ENCODE measurements around the gene C19orf67.
A peak's percentile ranks its signal among the peaks of the same experiment; 100 is the strongest.

Gene C19orf67

DNA sequence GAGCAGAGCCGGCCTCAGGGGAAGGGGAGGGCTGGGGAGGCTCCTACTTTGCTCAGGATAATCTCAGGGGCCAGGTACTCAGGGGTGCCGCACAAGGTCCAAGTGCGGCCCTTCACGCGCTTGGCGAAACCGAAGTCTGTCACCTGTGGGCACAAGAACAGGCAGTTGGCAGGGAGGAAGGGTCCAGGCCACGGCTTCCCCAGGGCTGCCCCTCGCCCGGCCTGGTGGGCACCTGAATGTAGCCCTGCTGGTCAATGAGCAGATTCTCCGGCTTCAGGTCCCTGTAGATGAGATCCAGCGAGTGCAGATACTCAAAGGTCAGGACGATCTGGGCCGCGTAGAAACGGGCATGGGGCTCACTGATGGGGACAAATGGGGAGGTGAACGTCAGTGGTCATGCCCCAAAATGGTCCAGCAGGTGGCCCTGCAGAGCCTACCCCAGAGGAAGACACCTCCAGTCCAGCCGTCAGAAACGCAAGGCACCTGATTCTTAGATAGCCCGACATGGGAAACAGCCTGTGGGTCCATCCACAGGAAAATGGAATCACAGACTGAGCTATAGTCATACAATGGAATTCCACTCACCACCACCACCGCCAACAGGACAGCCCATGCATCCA, 12.1 kb upstream of the C19orf67 start:
- TF ChIP-seq, protein P1, sequence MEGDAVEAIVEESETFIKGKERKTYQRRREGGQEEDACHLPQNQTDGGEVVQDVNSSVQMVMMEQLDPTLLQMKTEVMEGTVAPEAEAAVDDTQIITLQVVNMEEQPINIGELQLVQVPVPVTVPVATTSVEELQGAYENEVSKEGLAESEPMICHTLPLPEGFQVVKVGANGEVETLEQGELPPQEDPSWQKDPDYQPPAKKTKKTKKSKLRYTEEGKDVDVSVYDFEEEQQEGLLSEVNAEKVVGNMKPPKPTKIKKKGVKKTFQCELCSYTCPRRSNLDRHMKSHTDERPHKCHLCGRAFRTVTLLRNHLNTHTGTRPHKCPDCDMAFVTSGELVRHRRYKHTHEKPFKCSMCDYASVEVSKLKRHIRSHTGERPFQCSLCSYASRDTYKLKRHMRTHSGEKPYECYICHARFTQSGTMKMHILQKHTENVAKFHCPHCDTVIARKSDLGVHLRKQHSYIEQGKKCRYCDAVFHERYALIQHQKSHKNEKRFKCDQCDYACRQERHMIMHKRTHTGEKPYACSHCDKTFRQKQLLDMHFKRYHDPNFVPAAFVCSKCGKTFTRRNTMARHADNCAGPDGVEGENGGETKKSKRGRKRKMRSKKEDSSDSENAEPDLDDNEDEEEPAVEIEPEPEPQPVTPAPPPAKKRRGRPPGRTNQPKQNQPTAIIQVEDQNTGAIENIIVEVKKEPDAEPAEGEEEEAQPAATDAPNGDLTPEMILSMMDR (IDR thresholded peaks at IDR 0.05; ENCODE audit: low read depth, low read length) = no peak; the same call in 1 of the 2 replicates
- DNase-seq (ENCODE audit: extremely low read depth, low read depth) = no peak

DNA sequence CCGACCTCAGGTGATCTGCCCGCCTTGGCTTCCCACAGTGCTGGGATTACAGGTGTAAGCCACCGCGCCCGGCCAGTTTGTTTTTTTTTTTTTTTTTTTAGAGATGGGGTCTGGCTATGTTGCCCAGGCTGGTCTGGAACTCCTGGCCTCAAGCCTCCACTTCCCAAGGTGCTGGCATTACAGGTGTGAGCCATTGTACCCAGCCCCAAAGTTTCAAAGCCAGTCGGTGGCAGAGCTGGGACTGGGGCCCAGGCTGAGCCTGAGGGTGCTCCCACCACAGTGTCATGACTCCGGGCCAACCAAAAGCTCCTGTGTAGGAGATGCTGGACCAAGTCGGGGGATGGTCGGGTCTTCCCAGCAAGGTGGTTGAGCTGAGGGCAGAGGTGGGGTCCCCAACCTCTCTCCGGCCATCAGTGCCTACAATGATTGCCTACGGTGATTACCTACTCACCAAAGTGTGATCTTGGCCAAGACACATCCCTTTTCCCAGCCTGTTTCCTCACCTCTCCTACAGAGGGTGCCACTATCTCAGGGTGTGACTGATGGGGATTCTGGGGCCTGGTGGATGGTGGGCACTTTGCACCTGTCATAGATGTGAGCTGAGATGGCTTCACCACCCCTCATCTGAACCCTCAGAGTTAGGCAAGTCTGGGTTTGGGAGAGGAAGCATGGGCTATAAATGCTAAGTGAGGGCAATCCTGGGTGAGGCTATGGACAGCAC, 10.8 kb upstream of the C19orf67 start:
- DNase-seq (ENCODE audit: extremely low read depth, low read depth) = no peak
- TF ChIP-seq, protein P1 (IDR thresholded peaks at IDR 0.05; ENCODE audit: low read depth, low read length) = no peak

DNA sequence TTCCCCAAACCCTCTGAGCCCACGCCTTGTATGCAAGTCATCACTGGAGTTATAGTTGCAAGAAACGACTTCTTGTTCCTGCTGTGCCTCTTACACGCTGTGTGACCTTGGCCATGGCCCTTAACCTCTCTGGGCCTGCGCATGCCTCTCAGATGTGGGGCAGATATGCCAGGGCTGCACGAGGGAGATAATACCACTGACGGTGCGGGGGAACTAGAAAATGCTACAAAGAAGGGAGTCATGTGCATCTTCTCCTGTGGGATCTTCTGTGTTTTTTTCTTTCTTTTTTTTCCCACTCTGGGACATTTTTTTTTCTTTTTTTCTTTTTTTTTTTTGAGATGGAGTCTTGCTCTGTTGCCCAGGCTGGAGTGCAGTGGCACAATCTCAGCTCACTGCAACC, 9.3 kb upstream of the C19orf67 start:
- TF ChIP-seq, protein P1 (IDR thresholded peaks at IDR 0.05; ENCODE audit: low read depth, low read length) = no peak

DNA sequence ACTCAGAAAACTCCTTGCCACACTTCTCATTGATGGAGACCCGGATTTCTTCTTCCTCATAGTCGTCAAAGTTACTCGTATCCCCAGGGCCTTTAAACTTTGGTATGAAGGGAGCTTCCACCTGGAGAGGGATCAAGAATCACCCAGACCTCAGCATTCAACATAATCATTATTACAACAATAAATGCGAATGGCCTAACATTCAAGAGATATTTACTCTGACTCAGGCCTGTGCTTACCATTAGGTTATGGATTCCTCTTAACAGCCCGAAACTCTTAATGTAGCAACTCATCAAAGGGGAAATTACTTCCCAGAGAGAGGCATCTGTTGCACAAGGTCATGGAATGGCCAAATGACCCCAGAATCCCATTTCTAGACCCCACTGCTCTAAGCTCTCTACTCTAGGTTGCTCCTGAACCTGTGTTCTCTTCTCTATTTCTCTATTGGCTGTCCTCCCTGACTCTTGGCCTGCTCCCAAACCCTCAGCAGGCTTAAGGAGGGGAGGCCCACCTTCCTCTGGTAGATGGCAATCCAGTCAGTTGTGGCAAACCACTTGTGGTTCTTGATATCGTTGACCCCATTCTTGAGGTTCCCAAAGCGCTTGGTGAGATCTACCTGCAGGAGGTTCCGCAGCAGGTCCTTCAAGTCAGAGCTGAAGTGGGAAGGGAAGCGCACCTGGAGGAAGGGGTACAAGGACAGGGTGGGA, 7.7 kb upstream of the C19orf67 start:
- DNase-seq (ENCODE audit: extremely low read depth, low read depth) = no peak
- TF ChIP-seq, protein P1 (IDR thresholded peaks at IDR 0.05; ENCODE audit: low read depth, low read length) = no peak

More for the DNA sequence above, 9.3 kb upstream of the C19orf67 start:
- DNase-seq (ENCODE audit: extremely low read depth, low read depth) = no peak

DNA sequence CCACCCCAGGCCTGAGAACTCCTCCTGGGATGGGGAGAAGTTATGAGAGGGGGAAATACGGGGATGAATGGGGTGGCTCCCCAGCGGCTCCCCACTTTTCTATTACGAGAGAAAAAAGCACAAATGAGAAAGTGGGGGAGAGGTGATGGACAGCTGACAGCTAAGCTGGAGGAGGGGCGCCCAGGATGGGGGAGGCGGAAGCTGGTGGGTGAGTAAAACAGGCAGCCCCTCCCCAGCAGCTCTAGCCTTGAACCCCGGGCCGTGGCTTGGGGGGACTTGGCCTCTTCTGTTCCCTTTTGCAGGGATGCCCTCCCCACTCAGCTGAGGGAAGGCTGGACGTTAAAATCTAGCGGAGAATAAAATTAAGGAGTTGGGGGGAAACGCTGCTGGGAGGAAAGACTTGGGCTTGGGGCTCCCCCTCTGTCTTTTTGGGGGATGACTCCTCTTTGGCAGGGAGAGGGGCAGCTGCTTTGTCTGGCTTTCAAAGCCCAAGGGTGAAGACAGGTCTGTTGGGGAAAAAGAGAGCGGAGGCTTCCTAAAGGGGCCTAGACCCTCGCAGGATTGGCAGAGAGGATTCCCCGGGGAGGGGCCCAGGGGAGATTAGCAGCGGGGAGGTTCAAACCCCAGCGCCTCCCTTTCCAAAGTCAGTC, 6.4 kb upstream of the C19orf67 start:
- DNase-seq (ENCODE audit: extremely low read depth, low read depth) = no peak
- TF ChIP-seq, protein P1 (IDR thresholded peaks at IDR 0.05; ENCODE audit: low read depth, low read length) = no peak

DNA sequence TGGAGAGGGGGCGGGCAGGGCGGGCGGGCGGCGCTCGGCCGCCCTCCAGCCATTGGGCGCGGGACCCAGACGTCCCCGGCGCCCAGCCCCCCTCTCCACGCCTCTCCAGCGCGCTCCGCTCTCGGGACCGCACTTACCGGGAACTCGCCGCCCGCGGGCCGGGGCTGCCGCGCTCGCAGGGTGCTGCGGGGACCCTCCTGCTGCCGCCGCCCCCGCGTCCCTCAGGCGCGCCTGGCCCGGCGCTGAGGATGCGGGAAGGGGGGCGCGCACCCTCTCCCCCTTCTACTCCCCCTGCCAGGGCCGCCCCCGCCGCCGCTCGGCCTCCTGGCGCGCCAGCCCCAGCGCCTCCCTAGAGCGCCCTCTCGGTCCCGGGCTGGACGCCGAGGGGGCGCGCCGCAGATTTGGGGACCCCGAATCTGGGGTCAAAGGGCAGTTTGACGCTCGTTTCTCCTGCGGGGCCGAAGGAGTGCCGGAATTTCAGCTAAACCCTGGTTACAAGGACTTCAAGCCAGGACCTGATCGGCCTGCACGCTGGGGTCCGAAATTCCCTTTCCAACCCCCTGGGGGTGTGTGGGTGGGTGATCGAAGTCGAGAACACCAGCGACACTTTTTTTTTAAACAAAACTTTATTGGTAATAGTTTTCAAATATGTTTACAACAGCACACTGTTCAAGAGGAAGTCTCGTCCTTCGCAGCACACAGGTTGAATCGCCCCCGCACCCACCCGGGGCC, 5.7 kb upstream of the C19orf67 start:
- DNase-seq (ENCODE audit: extremely low read depth, low read depth) = no peak
- TF ChIP-seq, protein P1 (IDR thresholded peaks at IDR 0.05; ENCODE audit: low read depth, low read length) = peak; percentile 24
